Vagina (tissue), 2 donors: ENCODE measurements around the gene EVC. TPM values are rescaled to one million over a fixed set of nuclear protein-coding genes. Genes with fewer than 3 reads are reported as not detected.

Experiments
- DNase-seq, 2 donors: peaks; one replicate each; pipeline ENCODE4 v3.0.0-alpha.2; 2017; ENCODE audit errors: extremely low spot score in 2 of 2
- H3K27ac ChIP-seq: fragments of 200-600 bp; sonication (generic); one replicate; pipeline ENCODE4 v1.5.1; 2019
- H3K27me3 ChIP-seq: fragments of 200-600 bp; sonication (generic); one replicate; pipeline ENCODE4 v1.5.1; 2019
- H3K36me3 ChIP-seq, 2 donors: fragments of 200-600 bp; sonication (generic); one replicate each; pipeline ENCODE4 v1.5.1; 2017 to 2019
- H3K4me1 ChIP-seq: fragments of 200-600 bp; sonication (generic); one replicate; pipeline ENCODE4 v1.5.1; 2019
- H3K4me3 ChIP-seq, 2 donors: fragments of 200-600 bp; sonication (generic); 1 replicate in 1 of 2; 2 replicates in 1 of 2; pipeline ENCODE4 v1.5.1; 2016 to 2019
- H3K9me3 ChIP-seq: fragments of 200-600 bp; sonication (generic); one replicate; pipeline ENCODE4 v1.5.1; 2019
- CTCF ChIP-seq, 3 experiments: fragments of 450-650 bp in 2 of 3; fragments of 200-600 bp in 1 of 3; sonication (generic) in 1 of 3; IDR thresholded peaks; one replicate each; pipeline ENCODE4 v1.5.1; 2017 to 2019; ENCODE audit warnings: antibody characterized with exemption in 3 of 3, mild to moderate bottlenecking in 2 of 3, moderate library complexity in 2 of 3
- POLR2A ChIP-seq, 2 donors: fragments of 450-650 bp; IDR thresholded peaks; one replicate each; pipeline ENCODE4 v1.6.1; 2017; ENCODE audit warnings: antibody characterized with exemption in 2 of 2, mild to moderate bottlenecking in 2 of 2, moderate library complexity in 2 of 2
- POLR2AphosphoS5 ChIP-seq, 2 donors: sonication (generic); formaldehyde crosslinking; IDR thresholded peaks; one replicate each; pipeline ENCODE4 v1.9.0; 2017; ENCODE audit warnings: antibody characterized with exemption in 2 of 2, mild to moderate bottlenecking in 2 of 2, low read depth in 1 of 2; ENCODE audit not compliant: insufficient read depth in 1 of 2
- intact Hi-C: fragments of 100-400 bp; cut with DNase I; formaldehyde crosslinking; loops from one replicate; pipeline ENCODE4 v1.15.1; 2023
- total RNA-seq: library from RNA; depleted of rRNA; stranded (reverse); fragments of >200 nt; gene quantifications from one replicate; pipeline ENCODE4 v1.2.3, GENCODE V29; 2016

EVC gene
- total RNA-seq, 1 donor from 2014 or later, result 19.4 TPM

GRCh38 chr4:5797866-5798265 lies 86.9 kb downstream of the EVC start:
- H3K36me3 ChIP-seq, result peaks cover 0 to 29% of the 10 kb centered on the region in 2 donors

GRCh38 chr4:5798462-5798861 lies 87.5 kb downstream of the EVC start:
- Histone ChIP-seq H3K4me3 (no peak overlapping the region), H3K27ac (no peak overlapping the region), H3K27me3 (no peaks in the 10 kb centered on the region), H3K9me3 (no peaks in the 10 kb centered on the region), H3K36me3 (peaks cover 0 to 29% of the 10 kb centered on the region in 2 donors), H3K4me1 (no peaks in the 10 kb centered on the region)
- TF ChIP-seq POLR2A (IDR thresholded peaks at IDR 0.05) (no peak), CTCF (IDR thresholded peaks at IDR 0.05) (no peak), POLR2AphosphoS5 (IDR thresholded peaks at IDR 0.05; ENCODE audit: insufficient read depth in 1 of 2, low read depth in 1 of 2) (no peak)
- intact Hi-C loops, result no loop called here
- no peak for DNase-seq

More at GRCh38 chr4:5797866-5798265, 86.9 kb downstream of the EVC start:
- no peaks in the 10 kb centered on the region for H3K9me3 ChIP-seq
- no peak overlapping the region for H3K27ac ChIP-seq
- no peaks in the 10 kb centered on the region for H3K4me1 ChIP-seq
- no peak for DNase-seq
- TF ChIP-seq POLR2AphosphoS5 (IDR thresholded peaks at IDR 0.05; ENCODE audit: insufficient read depth in 1 of 2, low read depth in 1 of 2) (no peak), POLR2A (IDR thresholded peaks at IDR 0.05) (no peak), CTCF (IDR thresholded peaks at IDR 0.05) (no peak)
- H3K4me3 ChIP-seq, result no peak overlapping the region
- no peaks in the 10 kb centered on the region for H3K27me3 ChIP-seq
- intact Hi-C loops, result no loop called here

- Histone ChIP-seq H3K4me3 (no peak overlapping the region), H3K27ac (no peak overlapping the region), H3K9me3 (no peaks in the 10 kb centered on the region), H3K4me1 (no peaks in the 10 kb centered on the region), H3K27me3 (no peaks in the 10 kb centered on the region), H3K36me3 (peaks cover 0 to 29% of the 10 kb centered on the region in 2 donors)
- intact Hi-C loops, result no loop called here
- TF ChIP-seq POLR2AphosphoS5 (IDR thresholded peaks at IDR 0.05; ENCODE audit: insufficient read depth in 1 of 2, low read depth in 1 of 2), result no peak
- no peak for TF ChIP-seq CTCF (IDR thresholded peaks at IDR 0.05)
- no peak for TF ChIP-seq POLR2A (IDR thresholded peaks at IDR 0.05)
- DNase-seq, result no peak
Measured at GRCh38 chr4:5798946-5799345, 87.9 kb downstream of the EVC start.

- intact Hi-C loops, result no loop called here
- DNase-seq, result no peak
- H3K36me3 ChIP-seq, result peaks cover 0 to 28% of the 10 kb centered on the region in 2 donors
Measured at GRCh38 chr4:5799406-5799805, 88.4 kb downstream of the EVC start.

More at GRCh38 chr4:5799406-5799805, 88.4 kb downstream of the EVC start:
- Histone ChIP-seq H3K9me3 (no peaks in the 10 kb centered on the region), H3K4me1 (no peaks in the 10 kb centered on the region), H3K27me3 (no peaks in the 10 kb centered on the region), H3K27ac (no peak overlapping the region), H3K4me3 (no peak overlapping the region)
- TF ChIP-seq POLR2A (IDR thresholded peaks at IDR 0.05), result no peak
- TF ChIP-seq POLR2AphosphoS5 (IDR thresholded peaks at IDR 0.05; ENCODE audit: insufficient read depth in 1 of 2, low read depth in 1 of 2), result no peak
- TF ChIP-seq CTCF (IDR thresholded peaks at IDR 0.05), result no peak
